Mammary epithelial cell (primary cell): ENCODE data around the gene FAM229B.

Source experiments
- EZH2 ChIP-seq: IDR thresholded peaks from 2 replicates; pipeline ENCODE4 v1.6.1; 2012; ENCODE audit warnings: low read length, inconsistent platforms, borderline replicate concordance
- TF ChIP-seq, protein P1 (sequence below), 2 donors: IDR thresholded peaks in 1 of 2; conservative IDR thresholded peaks in 1 of 2; 2 replicates each; pipeline ENCODE4 v1.5.1; 2011 to 2012; ENCODE audit warnings: inconsistent platforms in 2 of 2, low read length in 2 of 2, mild to moderate bottlenecking in 2 of 2, control low read depth in 1 of 2, low read depth in 1 of 2; ENCODE audit not compliant: insufficient read depth in 1 of 2; ENCODE audit errors: extremely low read depth in 1 of 2

DNA sequence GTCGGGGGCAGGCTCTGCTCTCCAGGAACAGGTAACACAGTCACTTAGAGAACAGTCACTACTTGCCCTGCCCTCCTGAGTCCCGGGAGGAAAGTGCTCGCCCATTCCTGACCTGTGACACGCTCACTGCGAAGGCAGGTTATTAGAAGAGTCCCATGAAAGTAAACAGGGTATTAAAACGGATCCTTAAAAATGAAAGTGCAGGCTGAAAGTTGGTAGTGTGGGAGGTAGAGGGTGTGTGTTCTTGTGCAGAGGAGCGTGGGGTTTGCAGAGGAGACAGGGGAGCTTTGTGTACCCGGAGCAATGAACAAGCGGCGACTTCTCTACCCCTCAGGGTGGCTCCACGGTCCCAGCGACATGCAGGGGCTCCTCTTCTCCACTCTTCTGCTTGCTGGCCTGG, 33.4 kb upstream of the FAM229B start, which contains the start of gene CCN6:
- TF ChIP-seq EZH2 = no peak
- TF ChIP-seq, protein P1, sequence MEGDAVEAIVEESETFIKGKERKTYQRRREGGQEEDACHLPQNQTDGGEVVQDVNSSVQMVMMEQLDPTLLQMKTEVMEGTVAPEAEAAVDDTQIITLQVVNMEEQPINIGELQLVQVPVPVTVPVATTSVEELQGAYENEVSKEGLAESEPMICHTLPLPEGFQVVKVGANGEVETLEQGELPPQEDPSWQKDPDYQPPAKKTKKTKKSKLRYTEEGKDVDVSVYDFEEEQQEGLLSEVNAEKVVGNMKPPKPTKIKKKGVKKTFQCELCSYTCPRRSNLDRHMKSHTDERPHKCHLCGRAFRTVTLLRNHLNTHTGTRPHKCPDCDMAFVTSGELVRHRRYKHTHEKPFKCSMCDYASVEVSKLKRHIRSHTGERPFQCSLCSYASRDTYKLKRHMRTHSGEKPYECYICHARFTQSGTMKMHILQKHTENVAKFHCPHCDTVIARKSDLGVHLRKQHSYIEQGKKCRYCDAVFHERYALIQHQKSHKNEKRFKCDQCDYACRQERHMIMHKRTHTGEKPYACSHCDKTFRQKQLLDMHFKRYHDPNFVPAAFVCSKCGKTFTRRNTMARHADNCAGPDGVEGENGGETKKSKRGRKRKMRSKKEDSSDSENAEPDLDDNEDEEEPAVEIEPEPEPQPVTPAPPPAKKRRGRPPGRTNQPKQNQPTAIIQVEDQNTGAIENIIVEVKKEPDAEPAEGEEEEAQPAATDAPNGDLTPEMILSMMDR (conservative IDR thresholded peaks at IDR 0.05 in 1 of 2, IDR thresholded peaks at IDR 0.05 in 1 of 2; ENCODE audit: extremely low read depth in 1 of 2, insufficient read depth in 1 of 2, low read depth in 1 of 2, low read length in 2 of 2) = no peak
